MCF 10A (cell line): ENCODE measurements around the gene SNAP23. TPM values are rescaled to one million over a fixed set of nuclear protein-coding genes. Genes with fewer than 3 reads are reported as not detected.
A peak's percentile ranks its signal among the peaks of the same experiment; 100 is the strongest.

Experiments
- BruUV-seq: library from RNA; stranded (reverse); fragments of 400-500 nt; replicated peaks from 2 replicates; lab custom pipeline; 2021; lab: Mats Ljungman, UMichigan
- CTCF ChIA-PET: fragments of 300-600 bp; sonication (Branson Sonifier 250); formaldehyde crosslinking; extraction: SDS; loops from one replicate; lab custom pipeline; 2021; ENCODE audit warnings: antibody characterized with exemption, inconsistent platforms; lab: Yijun Ruan, JAX
- POLR2A ChIA-PET: fragments of 300-600, 350-650 bp; sonication (Branson Sonifier 250); formaldehyde crosslinking; extraction: SDS; loops from one replicate; lab custom pipeline; 2020; ENCODE audit warnings: antibody characterized with exemption, inconsistent platforms; lab: Yijun Ruan, JAX
- DNase-seq: peaks from one replicate; pipeline ENCODE4 v3.0.0-alpha.2; 2018; ENCODE audit not compliant: unreplicated experiment
- H3K27ac Mint-ChIP-seq: one replicate; pipeline ENCODE4 v1.8.0; 2022; ENCODE audit warnings: mild to moderate bottlenecking, low read depth, mixed read lengths; ENCODE audit not compliant: unreplicated experiment
- H3K27me3 Mint-ChIP-seq: one replicate; pipeline ENCODE4 v1.8.0; 2022; ENCODE audit warnings: mixed read lengths; ENCODE audit not compliant: insufficient read depth, unreplicated experiment
- H3K36me3 Mint-ChIP-seq: one replicate; pipeline ENCODE4 v1.8.0; 2022; ENCODE audit warnings: mild to moderate bottlenecking, moderate library complexity, mixed read lengths; ENCODE audit not compliant: insufficient read depth, unreplicated experiment
- H3K4me1 Mint-ChIP-seq: one replicate; pipeline ENCODE4 v1.8.0; 2022; ENCODE audit warnings: mixed read lengths; ENCODE audit not compliant: insufficient read depth, unreplicated experiment
- H3K4me3 Mint-ChIP-seq: one replicate; pipeline ENCODE4 v1.8.0; 2022; ENCODE audit warnings: mild to moderate bottlenecking, moderate library complexity, mixed read lengths; ENCODE audit not compliant: unreplicated experiment
- H3K9me3 Mint-ChIP-seq: one replicate; pipeline ENCODE4 v1.8.0; 2022; ENCODE audit warnings: mixed read lengths; ENCODE audit not compliant: unreplicated experiment
- intact Hi-C: fragments of 100-400 bp; cut with micrococcal nuclease; formaldehyde crosslinking; loops from 2 replicates; pipeline ENCODE4 v1.14.1; 2022
- total RNA-seq: library from RNA; stranded (reverse); gene quantifications from 2 replicates; pipeline ENCODE4 v1.2.3, GENCODE V29; 2022
- TF ChIP-seq, protein P1 (sequence below): fragments of 200-600 bp; IDR thresholded peaks from one replicate; pipeline ENCODE4 v1.8.0; 2022; ENCODE audit warnings: antibody characterized with exemption, mild to moderate bottlenecking; ENCODE audit not compliant: unreplicated experiment

The SNAP23 gene
- total RNA-seq, 1 experiment from 2014 or later: 47.4 TPM

DNA sequence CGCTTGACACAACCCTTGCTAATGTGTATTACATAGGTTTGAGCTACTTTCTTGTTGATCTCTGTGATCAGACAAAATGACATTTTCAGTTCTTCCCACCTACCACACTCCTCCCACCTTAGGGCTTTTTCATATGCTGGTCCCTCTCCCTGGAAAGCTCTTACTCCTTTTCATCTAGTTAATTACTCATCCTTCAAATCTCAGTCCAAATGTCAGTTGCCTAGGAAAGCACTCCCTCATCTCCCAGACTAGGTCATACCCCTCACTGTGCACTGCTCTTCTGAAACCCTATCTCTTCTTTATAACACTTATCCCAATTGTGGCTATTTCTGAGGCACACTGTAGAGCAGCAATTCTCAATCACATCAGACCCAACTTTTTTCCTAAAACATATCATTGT, 11.8 kb upstream of the SNAP23 start:
- H3K27me3 Mint-ChIP-seq: no peaks in the 10 kb centered on the region
- TF ChIP-seq, protein P1, sequence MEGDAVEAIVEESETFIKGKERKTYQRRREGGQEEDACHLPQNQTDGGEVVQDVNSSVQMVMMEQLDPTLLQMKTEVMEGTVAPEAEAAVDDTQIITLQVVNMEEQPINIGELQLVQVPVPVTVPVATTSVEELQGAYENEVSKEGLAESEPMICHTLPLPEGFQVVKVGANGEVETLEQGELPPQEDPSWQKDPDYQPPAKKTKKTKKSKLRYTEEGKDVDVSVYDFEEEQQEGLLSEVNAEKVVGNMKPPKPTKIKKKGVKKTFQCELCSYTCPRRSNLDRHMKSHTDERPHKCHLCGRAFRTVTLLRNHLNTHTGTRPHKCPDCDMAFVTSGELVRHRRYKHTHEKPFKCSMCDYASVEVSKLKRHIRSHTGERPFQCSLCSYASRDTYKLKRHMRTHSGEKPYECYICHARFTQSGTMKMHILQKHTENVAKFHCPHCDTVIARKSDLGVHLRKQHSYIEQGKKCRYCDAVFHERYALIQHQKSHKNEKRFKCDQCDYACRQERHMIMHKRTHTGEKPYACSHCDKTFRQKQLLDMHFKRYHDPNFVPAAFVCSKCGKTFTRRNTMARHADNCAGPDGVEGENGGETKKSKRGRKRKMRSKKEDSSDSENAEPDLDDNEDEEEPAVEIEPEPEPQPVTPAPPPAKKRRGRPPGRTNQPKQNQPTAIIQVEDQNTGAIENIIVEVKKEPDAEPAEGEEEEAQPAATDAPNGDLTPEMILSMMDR: no peak
- DNase-seq: no peak
- H3K9me3 Mint-ChIP-seq: no peaks in the 10 kb centered on the region
- ChIA-PET CTCF (interaction anchor here (0.6 to 1.6 kb wide), 2 partner anchors 12 to 71 kb away, joined by 3 to 7 read pairs; no protein-coding TSS in a partner anchor), POLR2A (no interaction called here)
- no peak overlapping the region for H3K27ac Mint-ChIP-seq
- no TSS peak for BruUV-seq
- H3K4me1 Mint-ChIP-seq: peaks cover 6% of the 10 kb centered on the region
- no peak overlapping the region for H3K4me3 Mint-ChIP-seq
- intact Hi-C loops: no loop called here
- peaks cover 13% of the 10 kb centered on the region for H3K36me3 Mint-ChIP-seq

DNA sequence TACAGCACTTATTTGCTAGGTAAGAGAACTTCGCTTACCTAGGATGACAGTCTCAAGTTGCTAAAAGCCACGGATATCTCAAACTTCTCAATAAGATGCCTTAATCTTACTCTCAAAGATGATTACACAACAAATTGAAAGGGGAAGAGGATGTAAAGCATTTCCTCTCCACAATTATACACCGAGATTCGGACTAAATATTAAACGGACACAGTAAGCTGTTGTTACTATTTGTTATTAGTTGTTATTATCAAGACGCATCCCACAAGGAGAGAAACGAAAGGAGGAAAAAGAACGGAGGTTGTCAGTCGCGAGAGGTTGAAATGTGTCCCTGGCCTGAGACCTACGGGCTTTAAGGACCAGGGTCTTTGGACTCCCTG, 5.2 kb upstream of the SNAP23 start:
- Mint-ChIP-seq H3K27ac (peak overlapping the region; percentile 96), H3K27me3 (no peaks in the 10 kb centered on the region), H3K4me1 (peaks cover 22% of the 10 kb centered on the region), H3K9me3 (no peaks in the 10 kb centered on the region), H3K36me3 (peaks cover 13% of the 10 kb centered on the region), H3K4me3 (peak overlapping the region; percentile 94)
- ChIA-PET CTCF (interaction anchor here (0.5 to 0.7 kb wide), 2 partner anchors 164 to 752 kb away, joined by 3 read pairs; no protein-coding TSS in a partner anchor), POLR2A (interaction anchor here (0.6 to 3.2 kb wide), 19 partner anchors 8 to 1259 kb away, joined by 3 to 43 read pairs (median 6); partner anchors contain the start of genes CHP1, HAUS2, LRRC57 and STARD9)
- intact Hi-C loops: loop anchor here (10.0 kb wide), 2 partner anchors 165 to 215 kb away; partner anchors contain the start of genes GANC and TMEM87A
- TF ChIP-seq, protein P1: no peak
- TSS peak; percentile 39 for BruUV-seq
- DNase-seq: no peak

DNA sequence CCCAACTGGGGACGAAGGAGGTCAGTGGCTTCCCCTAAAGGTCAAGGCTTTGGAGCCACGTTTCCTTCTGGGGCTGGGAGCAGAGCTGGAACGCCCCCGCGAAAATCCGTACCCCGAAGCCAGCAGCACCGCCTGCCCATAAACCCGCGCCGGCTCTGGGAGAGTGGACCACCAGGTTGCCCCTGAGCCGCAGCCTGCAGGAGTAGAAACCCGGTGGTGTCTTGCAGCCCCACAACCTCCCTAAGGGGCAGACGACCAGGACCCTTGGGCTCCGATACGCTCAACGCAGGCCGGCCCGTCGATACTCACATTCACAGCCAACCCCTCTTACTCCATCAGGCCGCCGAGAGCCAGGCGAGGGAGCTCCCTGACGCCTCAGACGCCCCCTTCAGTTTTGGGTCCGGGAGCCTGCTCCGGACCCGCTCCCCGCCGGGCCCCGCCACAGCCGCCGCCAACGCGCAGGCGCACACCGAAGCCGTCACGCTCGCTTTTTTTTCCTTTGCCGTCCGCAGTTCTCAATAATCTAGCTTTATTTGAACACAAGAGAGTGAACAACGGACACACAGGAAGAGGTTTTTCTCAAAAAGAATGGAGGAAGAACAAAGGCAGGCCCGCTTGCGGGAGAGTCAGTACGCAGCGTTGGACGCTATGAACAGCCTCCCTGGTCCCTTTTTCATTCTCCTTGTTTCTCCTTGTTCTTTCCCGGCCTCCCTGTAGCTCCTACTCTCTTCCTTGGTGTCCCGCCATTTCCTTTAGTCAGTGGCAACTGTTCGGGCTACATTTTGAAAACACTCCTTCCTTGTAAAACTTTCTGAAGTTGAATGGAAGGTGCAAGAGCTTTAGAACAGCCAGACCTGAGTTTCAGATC, 4.5 kb upstream of the SNAP23 start, which contains the start of gene ZNF106:
Gene ZNF106 (minus strand): TSS at position 471 of the 868 bp plus-strand sequence. CDS start 18,852 bp downstream, outside the sequence.
- intact Hi-C loops: loop anchor here (10.0 kb wide), 2 partner anchors 164 to 216 kb away; partner anchors contain the start of genes GANC and TMEM87A
- H3K9me3 Mint-ChIP-seq: no peaks in the 10 kb centered on the region
- H3K36me3 Mint-ChIP-seq: peaks cover 13% of the 10 kb centered on the region
- BruUV-seq: no TSS peak
- H3K27me3 Mint-ChIP-seq: no peaks in the 10 kb centered on the region
- peak within 1 kb of the TSS; percentile 94 for H3K4me3 Mint-ChIP-seq
- TF ChIP-seq, protein P1: no peak
- H3K4me1 Mint-ChIP-seq: peaks cover 24% of the 10 kb centered on the region
- CTCF ChIA-PET: interaction anchor here (0.5 to 0.9 kb wide), 4 partner anchors 19 to 163 kb away, joined by 3 read pairs; no protein-coding TSS in a partner anchor
- POLR2A ChIA-PET: interaction anchor here (0.6 to 3.2 kb wide), 26 partner anchors 9 to 1260 kb away, joined by 3 to 43 read pairs (median 4); partner anchors contain the start of genes CHP1, GANC, HAUS2 and LRRC57
- H3K27ac Mint-ChIP-seq: peak within 1 kb of the TSS; percentile 96
- peak; percentile 89 for DNase-seq
